Measurements from ENCODE around the gene UNC13D.
"Not testable (repeated sequence)": the region's sequence is repeated elsewhere in the genome, so short reads cannot be mapped to it uniquely, and the experiment has no call there.

Gene UNC13D

DNA sequence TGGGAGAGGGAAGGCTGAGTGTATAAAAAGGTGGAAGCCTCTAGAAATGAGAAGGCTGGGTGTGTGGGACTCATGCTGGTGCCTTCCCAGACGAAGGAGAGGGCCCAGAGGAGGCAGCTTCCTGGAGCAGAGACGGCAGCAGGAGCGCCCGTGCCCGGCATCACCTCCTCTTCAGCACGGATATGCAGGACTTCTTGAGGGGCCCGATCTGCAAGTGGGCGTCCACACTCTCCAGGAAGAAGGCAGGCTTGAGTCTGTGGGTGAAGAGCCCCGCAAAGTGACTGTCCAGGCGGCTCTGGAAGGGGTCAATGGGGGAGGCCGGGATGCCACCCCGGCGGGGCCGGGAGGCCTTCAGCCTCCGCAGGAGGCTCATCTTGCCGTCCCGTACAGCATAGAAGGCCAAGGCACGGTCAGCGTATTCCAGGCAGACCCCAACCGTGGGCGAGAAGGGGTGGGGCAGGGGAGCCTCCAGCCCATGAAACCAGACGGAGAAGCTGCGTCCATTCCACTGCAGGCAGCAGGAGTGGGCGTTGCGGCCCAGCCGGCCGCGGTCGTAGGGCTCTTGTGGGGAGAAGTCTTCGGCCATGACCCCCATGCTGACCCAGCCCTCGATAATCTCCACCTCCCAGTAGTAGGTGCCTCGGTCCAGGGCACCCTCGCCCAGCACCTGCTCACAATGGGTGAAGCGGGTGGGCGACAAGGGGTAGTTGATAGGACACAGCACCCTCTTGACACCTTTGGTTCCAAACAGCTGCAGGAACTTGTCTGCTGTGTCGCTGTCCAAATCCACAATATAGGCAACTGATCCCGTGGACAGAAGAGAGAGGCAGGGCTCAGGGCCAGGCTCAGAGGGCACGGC lies 30.3 kb upstream of the UNC13D start:
- DNase-seq: no peak

DNA sequence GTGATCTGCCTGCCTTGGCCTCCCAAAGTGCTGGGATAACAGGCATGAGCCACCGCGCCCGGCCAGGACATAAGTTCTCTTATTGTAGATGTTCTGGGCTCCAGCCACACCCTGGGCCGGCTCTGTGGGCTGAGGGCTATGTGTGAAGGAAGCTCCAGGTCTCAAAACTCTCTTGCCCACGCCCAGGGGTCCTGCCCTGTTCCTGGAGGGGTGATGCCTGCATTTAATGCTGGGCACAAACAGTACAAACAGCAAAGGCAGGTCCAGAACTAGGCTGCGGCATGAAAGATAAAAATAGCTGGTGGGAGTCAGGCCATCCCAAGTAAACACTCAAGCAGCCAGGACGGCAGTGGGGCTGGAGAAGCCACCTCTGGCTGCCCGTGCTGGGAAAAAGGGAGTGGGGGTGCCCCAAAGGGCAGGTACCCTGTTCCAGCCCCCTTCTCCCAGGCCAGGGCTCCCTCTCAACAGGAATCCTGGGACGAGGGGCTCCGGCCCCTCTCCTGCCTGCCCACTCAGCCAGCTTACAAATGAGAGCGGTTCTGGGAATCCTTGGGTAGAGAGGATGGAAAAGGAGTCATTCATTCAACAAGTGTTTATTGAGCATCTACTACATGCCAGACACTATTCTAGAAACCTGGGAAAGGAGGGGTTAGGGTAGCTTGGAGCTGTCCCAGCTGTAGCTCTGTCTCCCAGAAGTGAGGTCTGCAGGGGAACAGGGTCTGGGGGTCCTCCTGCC lies 29.6 kb upstream of the UNC13D start:
- no peak for DNase-seq

DNA sequence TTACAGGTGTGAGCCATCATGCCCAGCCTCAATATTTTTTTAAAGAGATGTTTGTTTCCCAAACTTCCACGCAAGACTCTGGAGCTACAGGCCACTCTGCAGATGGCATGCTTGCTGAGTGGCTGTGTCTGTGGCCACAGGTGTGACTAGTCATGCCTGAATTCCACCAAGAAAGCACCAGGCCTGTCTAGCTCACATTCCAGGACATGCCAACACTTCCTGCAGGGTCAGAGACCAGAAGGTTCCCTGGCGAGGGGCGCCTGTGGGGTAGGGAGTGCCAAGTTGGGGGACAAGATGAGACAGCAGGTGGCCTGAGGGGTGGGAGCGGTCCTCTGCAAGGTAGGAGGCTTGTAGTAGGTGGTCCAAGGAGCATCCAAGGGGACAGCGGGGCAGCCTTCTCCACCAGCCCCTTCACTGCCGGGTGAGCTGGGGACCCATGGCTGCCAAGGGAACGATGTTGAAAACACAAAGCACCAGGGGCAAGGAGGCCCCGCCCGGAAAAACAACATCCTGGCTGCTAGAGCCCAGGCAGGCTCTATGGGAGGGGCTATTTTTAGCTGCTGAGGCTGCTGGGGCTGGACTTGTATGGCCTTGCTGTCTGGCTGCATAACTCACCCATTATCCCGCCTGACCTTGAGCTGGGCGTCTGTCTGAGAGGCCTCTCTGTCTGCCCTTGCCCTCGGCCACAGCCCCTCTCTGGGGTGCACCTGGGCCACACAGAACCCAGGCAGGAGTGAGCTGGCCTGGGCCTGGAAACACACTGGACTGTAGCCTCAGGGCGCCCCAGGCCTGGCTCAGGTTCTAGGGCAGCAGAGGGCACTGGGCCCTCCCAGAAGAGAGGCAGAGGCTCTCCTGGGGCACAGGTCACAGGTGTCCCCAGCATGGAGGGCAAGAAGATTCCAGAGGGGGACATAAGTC lies 28.5 kb upstream of the UNC13D start:
- DNase-seq: peak; percentile 82

DNA sequence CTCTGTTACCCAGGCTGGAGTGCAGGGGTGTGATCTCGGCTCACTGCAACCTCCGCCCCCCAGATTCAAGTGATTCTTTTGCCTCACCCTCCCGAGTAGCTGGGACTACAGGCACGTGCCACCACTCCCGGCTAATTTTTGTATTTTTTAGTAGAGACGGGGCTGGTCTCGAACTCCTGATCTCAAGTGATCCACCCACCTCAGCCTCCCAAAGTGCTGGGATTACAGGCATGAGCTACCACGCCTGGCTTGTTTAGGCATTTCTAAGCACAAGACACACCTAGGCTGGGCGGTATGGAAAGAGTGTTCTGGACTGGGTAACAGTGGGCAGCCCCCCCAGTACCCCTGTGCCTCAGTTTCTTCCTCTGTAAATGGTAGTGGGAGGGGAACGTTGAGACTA lies 26.0 kb upstream of the UNC13D start:
- DNase-seq: not testable (repeated sequence)

DNA sequence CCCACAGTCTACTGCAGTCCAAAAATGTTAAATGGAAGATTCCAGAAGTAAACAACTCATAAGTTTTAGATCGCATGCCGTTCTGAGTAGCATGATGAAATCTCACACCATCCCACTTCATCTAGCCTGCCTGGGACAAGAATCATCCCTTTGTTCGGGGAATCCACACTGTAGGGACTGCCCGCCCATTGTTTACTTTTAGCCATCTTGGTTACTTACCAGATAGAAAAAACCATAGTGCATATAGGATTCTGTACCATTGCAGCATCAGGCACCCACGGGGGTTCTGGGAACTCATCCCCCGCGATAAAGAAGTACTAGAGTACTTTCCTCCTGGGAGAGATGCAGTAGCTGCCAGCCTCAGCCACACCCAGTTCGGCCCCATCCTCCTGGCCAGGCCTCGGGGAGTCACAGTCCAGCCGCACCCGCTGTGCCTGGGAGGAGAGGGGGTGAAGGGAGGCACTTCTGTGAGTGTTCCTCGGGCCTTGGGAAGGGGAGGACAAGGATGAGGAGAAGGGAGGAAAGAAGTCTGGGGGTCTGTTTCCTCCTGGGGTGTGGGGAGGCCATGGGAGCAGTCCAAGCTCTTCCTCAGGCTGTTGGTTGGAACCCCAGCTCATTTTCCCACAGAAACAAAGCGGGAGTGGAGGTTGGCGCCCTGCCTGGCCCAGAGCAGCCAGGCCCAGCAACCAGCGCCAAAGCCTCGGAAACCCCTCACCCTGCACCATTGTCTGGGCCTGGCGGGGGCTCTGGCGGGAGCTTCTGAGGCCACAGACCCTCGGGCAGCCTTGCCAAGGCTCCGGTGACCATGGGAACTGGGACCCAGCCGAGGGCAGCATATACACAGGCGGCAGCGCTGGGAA lies 25.3 kb upstream of the UNC13D start:
- no peak for DNase-seq

DNA sequence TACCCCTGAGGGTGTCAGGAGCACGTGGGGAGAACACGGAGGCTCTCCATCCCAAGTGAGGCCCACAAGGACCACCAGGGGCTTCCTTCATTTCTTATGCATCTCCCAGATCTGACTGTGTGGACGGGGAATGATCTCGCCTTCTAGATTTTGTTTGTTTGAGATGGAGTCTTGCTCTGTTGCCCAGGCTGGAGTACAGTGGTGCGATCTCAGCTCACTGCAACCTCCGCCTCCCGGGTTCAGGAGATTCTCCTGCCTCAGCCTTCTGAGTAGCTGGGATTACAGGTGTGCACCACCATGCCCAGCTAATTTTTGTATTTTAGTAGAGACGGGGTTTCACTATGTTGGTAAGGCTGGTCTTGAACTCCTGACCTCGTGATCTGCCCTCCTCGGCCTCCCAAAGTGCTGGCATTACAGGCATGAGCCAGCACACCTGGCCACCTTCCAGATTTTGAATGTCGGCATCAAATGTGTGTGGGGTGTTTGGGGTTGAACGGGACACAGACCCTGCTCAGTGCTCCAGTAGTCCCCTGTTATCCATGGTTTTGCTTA lies 24.6 kb upstream of the UNC13D start:
- DNase-seq: not testable (repeated sequence)

DNA sequence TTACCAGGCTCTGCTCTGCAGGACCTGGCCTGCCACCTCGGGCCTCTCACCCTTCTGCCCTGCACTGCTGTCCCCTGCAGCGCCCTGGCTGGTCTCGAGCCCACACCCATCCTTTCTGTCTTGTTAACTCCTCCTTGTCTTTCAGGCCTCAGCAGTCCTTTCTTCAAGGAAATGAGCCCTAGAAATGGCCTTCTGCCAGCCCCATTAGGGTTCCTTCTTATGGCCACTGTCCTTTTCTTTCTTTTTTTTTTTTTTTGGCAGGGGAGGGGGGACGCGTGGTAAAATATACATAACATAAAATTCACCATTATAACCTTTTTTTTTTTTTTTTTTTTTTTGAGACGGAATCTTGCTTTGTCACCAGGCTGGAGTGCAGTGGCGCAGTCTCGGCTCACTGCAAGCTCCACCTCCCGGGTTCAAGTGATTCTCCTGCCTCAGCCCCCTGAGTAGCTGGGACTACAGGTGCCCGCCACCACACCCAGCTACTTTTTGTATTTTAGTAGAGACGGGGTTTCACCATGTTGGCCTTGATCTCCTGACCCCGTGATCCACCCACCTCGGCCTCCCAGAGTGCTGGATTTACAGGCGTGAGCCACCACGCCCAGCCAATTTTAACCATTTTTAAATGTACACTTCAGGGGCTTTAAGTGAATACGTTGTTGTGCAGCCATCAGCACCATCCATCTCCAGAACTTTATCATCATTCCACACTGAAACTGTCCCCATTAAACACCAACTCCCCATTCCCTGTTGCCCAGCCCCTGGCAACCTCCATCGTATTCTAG lies 21.4 kb upstream of the UNC13D start:
- not testable (repeated sequence) for DNase-seq

DNA sequence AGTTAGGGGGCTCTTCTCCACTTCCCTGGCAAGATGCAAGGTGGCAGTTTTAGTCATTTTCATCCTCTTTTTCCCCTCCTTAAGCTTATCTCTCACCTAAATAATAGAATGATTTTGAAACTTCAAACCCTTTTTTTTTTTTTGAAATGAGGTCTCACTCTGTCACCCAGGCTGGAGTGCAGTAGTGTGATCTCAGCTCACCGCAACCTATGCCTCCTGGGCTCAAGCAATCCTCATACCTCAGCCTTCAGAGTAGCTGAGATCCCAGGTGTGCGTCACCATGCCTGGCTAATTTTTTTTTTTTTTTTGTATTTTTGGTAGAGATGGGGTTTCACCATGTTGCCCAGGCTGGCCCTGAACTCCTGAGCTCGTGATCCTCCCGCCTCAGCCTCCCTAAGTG lies 20.7 kb upstream of the UNC13D start:
- DNase-seq: peak; percentile 28

DNA sequence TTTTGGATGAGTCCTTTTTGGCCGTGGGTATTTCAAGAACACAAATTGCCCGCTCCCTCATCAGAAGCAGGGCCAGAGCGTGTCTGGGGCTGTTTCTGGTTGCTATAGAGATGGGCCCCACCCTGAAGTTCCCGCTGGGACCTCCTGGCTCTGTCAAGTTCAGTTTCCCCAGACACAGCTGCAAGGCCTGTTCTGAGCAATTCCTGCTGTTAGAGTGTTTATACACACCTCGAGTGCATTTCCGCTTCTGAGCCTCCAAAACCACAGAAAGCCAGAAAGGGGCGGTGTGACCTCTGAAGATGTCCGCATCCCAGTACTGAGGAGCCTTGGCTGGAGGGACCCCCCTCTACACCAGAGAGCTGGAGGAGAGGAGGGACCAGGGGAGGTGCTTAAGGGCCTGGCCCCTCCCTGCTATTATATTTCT lies 20.3 kb upstream of the UNC13D start:
- DNase-seq: peak; percentile 70

DNA sequence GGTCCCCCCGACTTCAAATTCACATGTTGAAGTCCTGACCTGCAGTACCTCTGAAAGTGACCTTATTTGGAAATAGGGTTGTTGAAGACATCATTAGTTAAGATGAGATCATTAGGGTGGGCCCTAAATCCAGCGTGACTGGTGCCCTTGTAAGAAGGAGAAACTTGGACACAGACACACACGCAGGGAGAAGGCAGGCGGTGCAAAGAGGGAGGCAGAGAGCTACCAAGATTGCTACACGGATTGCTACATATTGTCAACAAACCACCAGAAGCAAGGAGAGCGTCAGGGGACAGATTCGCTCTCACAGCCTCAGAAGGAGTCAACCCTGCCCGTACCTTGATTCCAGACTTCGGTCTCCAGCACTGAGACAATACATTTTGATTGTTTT lies 17.7 kb upstream of the UNC13D start:
- no peak for DNase-seq

DNA sequence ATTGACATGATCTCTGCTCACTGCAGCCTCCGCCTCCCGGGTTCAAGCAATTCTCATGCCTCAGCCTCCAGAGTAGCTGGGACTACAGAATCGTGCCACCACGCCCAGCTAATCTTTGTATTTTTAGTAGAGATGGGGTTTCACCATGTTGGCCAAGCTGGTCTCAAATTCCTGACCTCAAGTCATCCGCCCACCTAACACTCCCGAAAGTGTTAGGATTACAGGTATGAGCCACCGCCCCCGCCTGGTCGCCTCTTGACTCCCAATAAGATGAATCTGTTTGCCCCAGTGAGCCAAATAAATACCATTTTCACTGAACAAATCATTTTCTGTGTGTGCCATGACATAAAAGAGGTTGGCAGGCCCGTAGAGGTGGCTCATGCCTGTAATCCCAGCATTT lies 15.2 kb upstream of the UNC13D start:
- not testable (repeated sequence) for DNase-seq

DNA sequence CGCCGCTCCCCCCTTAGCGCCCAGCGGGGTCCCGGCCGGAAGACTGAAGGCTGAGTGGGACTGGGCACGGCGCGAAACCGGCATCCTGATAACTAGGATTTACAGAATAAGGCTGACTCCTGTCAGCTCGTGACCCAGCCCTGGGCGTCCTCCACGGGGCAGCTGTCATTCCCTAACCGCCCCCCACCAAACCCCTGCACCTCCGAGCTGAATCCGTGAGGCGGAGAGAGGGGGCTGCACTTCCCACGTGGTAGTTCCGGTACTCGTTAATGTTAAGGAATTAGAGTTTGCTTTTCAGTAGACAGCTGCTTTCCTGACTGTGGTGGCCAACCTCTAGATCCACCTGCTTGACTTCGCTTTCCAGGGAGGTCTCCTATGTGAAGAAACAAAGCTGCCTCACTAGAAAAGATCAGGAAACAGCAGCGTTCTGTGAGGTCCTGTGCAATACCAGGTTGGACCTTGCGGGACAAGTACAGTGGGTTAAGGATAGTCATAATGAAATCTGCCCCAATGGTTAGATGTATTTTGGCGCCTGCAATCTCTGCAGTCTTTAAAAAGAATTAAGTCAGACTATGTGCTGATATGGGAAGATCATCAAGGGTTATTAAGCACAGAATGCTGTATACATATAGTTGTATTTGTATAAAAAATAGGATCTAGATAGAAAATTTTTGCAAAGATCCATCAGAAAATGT lies 12.0 kb upstream of the UNC13D start:
- peak; percentile 28 for DNase-seq

DNA sequence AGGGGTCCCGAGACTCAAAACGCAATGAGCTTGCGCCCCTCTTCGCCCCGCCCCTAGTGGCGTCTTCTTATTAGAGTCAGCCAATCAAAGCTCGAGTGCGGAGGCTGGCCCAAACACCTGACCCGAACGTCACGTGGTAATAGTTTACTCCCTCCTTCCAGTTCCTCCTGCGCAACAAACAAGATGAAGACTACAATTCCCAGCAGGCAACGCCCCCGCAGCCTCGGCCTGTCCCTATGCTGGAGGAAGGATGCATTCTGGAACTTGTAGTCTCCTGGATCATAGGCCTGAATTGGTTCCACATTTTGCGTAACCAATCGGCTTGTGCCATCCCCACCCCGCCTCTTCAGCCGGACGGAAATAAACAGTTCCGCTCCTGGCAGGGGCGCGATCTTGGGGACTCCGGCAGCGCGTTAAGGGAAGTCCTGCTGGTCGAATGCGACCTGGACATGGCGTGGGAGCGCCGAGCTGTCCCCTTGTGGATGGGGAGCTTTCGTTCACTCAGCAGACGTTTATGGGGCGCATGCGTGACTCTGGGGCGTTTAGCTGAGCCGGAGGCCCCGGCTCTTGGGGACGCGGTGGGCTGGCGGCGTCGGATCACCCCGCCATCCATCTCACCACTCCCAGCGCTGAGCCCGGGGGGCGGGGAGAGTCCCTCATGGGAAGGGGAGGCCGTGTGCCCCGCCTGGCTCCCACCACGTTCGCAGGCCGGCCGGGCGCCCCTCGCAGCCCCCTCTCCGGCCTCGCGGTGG lies 11.3 kb upstream of the UNC13D start, which contains the start of gene WBP2:
TSS of gene WBP2 (minus strand) at position 26 of the 752 bp plus-strand sequence. CDS start 38 bp downstream, outside the sequence.
- peak; percentile 100 for DNase-seq

DNA sequence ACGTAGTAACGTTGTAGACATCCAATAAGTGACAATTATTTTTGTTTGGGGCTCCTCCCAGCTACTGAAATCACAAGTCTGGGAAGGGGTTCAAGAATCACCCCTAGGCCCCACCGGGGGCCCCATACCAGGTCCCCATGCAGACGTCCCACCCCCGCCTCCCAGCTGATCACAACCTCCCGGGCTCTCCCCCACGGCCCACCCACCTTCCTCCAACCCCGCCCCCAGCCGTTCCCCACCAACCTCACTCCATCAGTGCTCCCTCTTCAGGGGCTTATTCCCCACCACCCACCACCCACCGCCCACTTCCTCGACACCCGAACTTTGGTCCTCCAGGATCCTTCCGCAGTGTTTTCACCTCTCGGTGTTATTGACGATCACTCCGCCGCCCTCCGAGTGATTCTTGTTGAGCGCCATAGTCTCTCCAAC lies 10.7 kb upstream of the UNC13D start:
- DNase-seq: no peak

DNA sequence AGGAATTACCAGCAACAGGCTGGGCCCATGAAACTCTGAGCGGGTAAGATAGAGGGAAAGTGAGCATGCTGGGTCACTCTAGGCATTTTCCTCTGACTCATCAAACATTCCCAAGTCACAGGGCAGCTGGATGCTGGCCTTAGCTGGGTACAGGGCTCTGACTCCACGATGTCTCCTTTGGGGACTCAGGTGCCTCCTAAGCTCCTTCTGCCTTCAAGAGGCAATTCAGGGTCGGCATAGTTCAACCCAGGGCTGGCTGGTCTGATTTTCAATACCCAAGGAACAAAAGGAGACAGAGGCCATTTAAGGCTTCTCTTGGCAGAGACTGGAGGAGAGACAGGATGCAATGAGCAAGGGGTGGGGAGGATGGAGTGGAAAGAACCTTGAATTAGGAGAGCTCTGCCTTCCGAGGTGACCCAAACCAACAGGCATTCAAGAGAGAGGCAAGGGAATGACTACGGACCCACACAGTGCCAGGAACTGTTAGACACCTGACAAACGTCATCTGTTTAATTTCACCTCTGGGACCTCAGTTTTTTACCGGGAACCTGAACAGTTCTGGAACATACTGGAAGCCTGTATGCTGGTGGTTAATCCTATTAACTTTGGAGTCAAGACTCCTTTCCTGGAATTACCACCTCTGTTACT lies 10.0 kb upstream of the UNC13D start:
- DNase-seq: peak; percentile 22

DNA sequence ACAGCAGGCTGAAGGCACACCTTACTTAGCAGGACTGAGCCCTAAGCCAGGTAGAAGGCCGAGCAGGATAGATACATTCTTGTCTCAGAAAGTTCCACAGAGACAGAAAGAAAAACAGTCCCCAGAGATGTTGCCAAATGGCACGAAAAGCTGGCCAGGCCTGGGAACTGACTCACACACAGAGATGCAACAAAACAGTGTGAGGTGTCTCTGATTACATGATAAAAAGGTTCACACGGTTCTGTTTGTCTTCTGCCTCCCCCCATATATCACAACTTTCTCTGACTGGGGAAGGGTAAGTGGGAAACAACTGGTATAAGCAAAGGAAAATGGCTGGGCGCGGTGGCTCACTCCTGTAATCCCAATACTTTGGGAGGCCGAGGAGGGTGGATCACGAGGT lies 9.2 kb upstream of the UNC13D start:
- no peak for DNase-seq

DNA sequence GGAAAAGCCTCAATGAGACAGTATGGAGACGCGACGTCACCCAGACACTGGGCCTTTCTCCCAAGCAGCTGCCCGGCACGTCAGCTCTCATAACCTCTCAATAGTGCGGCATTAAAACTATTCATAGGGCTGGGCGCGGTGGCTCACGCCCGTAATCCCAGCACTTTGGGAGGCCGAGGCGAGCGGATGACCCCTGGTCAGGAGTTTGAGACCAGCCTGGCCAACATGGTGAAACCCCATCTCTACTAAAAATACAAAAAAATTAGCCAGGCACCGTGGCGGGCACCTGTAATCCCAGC lies 7.4 kb upstream of the UNC13D start:
- not testable (repeated sequence) for DNase-seq

DNA sequence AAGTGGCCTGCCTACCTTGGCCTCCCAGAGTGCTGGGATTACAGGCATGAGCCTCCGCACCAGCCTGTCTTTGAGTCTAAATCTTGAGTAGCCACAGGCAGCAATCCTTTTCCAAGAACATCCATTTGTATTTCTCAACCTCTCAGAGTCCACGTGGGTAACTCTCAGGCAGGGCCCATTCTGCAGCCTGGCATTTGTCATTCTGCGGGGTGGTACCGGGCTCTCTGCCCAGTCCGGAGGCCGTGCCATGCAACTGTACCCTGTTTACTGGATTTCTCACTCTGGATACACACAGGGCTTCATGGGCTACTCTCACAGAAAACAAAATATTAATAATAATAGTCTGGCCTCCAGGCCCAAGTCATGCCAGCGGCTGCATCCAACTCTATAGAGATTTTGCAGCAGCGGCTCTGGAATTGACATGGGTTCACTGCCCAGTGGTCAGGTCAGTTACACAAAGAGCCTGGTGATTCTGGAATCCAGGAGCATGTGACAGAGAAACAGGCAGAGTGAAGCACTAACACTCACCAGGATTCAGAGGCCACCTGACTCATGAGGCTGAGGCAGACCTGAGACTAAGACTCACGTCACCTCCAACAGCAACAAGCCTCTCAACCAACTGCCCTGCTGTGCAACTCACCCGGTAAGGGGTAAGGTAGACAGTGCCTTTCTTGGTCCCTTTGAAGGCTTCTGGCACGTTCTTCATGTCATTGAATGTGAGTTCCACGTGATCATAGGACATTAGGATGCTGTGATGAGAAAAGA lies 6.9 kb upstream of the UNC13D start:
- no peak for DNase-seq

Measured in CD4-positive, alpha-beta T cell treated with Interleukin-17A for 1 hour (primary cell).